C4-2B (cell line): ENCODE measurements around the gene ERBB4.

Experiments used
- ZFX ChIP-seq: fragments of 450-650 bp; IDR thresholded peaks from 2 replicates; pipeline ENCODE4 v1.6.1; 2017
- TF ChIP-seq, protein P1 (sequence below): fragments of 450-650 bp; conservative IDR thresholded peaks from 2 replicates; pipeline ENCODE4 v1.5.1; 2017; ENCODE audit warnings: mild to moderate bottlenecking

DNA sequence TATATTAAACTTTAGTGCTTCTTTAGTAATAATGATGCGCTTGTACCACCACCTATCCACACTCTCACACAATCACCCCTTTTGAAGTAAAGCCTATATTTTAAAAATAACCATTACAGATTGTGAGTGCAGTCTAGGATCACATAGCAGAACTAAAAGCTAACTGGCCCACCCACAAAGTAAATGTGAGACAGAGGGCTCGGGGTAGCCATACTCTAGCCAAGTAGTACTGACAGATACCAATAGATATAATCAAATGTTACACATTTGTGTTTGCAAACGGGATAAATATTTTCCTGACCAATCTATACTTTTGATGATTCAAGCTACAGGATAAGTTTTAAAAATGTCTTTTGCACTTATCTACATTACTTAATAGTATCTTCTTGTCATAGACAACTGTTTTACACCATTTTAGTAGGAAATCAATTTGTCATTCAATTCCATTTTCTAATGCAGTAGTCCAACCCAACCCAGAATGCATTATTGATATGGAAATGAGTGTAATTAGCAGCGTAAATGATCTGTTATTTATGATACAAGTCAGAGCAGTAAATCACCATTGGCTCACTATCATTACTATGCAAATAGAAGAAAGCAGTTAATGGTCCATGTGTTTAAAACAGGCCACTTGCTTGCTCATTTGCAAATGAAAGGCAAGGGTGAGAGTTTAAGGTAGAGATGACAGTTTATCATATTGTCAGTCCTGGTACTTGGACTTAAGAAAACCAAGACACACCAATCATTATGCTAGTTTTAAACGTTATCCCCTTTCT, 111.8 kb downstream of the ERBB4 start:
- TF ChIP-seq, protein P1, sequence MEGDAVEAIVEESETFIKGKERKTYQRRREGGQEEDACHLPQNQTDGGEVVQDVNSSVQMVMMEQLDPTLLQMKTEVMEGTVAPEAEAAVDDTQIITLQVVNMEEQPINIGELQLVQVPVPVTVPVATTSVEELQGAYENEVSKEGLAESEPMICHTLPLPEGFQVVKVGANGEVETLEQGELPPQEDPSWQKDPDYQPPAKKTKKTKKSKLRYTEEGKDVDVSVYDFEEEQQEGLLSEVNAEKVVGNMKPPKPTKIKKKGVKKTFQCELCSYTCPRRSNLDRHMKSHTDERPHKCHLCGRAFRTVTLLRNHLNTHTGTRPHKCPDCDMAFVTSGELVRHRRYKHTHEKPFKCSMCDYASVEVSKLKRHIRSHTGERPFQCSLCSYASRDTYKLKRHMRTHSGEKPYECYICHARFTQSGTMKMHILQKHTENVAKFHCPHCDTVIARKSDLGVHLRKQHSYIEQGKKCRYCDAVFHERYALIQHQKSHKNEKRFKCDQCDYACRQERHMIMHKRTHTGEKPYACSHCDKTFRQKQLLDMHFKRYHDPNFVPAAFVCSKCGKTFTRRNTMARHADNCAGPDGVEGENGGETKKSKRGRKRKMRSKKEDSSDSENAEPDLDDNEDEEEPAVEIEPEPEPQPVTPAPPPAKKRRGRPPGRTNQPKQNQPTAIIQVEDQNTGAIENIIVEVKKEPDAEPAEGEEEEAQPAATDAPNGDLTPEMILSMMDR: no peak
- TF ChIP-seq ZFX: no peak
